GM21576 (cell line): ENCODE data around the gene HASPIN.
"Not testable (repeated sequence)": the region's sequence is repeated elsewhere in the genome, so short reads cannot be mapped to it uniquely, and the experiment has no call there.

Experiments
- ATAC-seq: cut with Tn5 transposase; IDR thresholded peaks from one replicate; pipeline ENCODE4 v1.9.1; 2021; ENCODE audit warnings: mild to moderate bottlenecking, moderate library complexity; ENCODE audit not compliant: unreplicated experiment

Gene HASPIN

GRCh38 chr17:3695723-3696411 is 27.8 kb upstream of the HASPIN start, which contains the start of gene P2RX5:
Gene P2RX5 (minus strand): TSS chr17:3696155. CDS start chr17:3696005, 150 bp downstream.
- ATAC-seq: no peak

GRCh38 chr17:3697103-3697476 is 26.6 kb upstream of the HASPIN start:
- no peak for ATAC-seq

GRCh38 chr17:3698139-3698538 is 25.6 kb upstream of the HASPIN start:
- ATAC-seq: no peak

GRCh38 chr17:3699951-3700350 is 23.8 kb upstream of the HASPIN start:
- ATAC-seq: no peak

GRCh38 chr17:3702041-3702539 is 21.6 kb upstream of the HASPIN start:
- ATAC-seq: not testable (repeated sequence)

GRCh38 chr17:3704931-3705717 is 18.6 kb upstream of the HASPIN start:
- ATAC-seq: no peak

- ATAC-seq: not testable (repeated sequence)
These were observed 18.1 kb upstream of the HASPIN start for GRCh38 chr17:3705718-3705984.

- ATAC-seq: no peak
These were observed 15.3 kb upstream of the HASPIN start for GRCh38 chr17:3708366-3708765.

- peak; percentile 89 for ATAC-seq
These were observed 12.7 kb upstream of the HASPIN start for GRCh38 chr17:3710951-3711383.

- no peak for ATAC-seq
These were observed 10.8 kb upstream of the HASPIN start for GRCh38 chr17:3712811-3713463.

GRCh38 chr17:3715296-3715695 is 8.4 kb upstream of the HASPIN start:
- ATAC-seq: no peak

GRCh38 chr17:3718201-3718600 is 5.5 kb upstream of the HASPIN start:
- no peak for ATAC-seq

- no peak for ATAC-seq
These were observed 4.4 kb upstream of the HASPIN start for GRCh38 chr17:3719265-3719664.

- ATAC-seq: no peak
These were observed 987 bp upstream of the HASPIN start for GRCh38 chr17:3722716-3723115.

GRCh38 chr17:3723188-3723555 is 531 bp upstream of the HASPIN start:
- no peak for ATAC-seq

GRCh38 chr17:3724378-3725077 is 825 bp downstream of the HASPIN start:
- ATAC-seq: peak; percentile 10

- no peak for ATAC-seq
These were observed 3.3 kb downstream of the HASPIN start for GRCh38 chr17:3727041-3727440.

GRCh38 chr17:3728099-3728498 is 4.4 kb downstream of the HASPIN start:
- not testable (repeated sequence) for ATAC-seq

GRCh38 chr17:3729881-3730280 is 6.2 kb downstream of the HASPIN start:
- ATAC-seq: no peak

- no peak for ATAC-seq
These were observed 7.3 kb downstream of the HASPIN start for GRCh38 chr17:3730881-3731429.

GRCh38 chr17:3732210-3732621 is 8.5 kb downstream of the HASPIN start:
- ATAC-seq: no peak
